HepG2 (cell line): Measurements from ENCODE around the gene MED9. TPM values are rescaled to one million over a fixed set of nuclear protein-coding genes. Genes with fewer than 3 reads are reported as not detected.

ENCODE experiments used
- ATM ChIP-seq: fragments of 450-650 bp; IDR thresholded peaks from 2 replicates; pipeline ENCODE4 v1.7.1; 2017; ENCODE audit warnings: mild to moderate bottlenecking, borderline replicate concordance
- MED13 ChIP-seq: sonication (generic); formaldehyde crosslinking; IDR thresholded peaks from 2 replicates; pipeline ENCODE4 v1.5.0; 2020; ENCODE audit warnings: missing genetic modification reagents
- PHF8 ChIP-seq: sonication (generic); formaldehyde crosslinking; IDR thresholded peaks from 2 replicates; pipeline ENCODE4 v1.5.0; 2020; ENCODE audit warnings: missing genetic modification reagents
- PLRG1 ChIP-seq: fragments of 450-650 bp; conservative IDR thresholded peaks from 2 replicates; pipeline ENCODE4 v1.6.1; 2016
- SIN3A ChIP-seq: IDR thresholded peaks from 2 replicates; pipeline ENCODE4 v1.6.1; 2011; ENCODE audit warnings: low read depth, mild to moderate bottlenecking, control low read depth, low read length, borderline replicate concordance
- SP1 ChIP-seq, 2 experiments: fragments of 450-650 bp in 1 of 2; sonication (generic) in 1 of 2; formaldehyde crosslinking in 1 of 2; IDR thresholded peaks; 2 replicates each; pipeline versions ENCODE4 v1.4.0 to v1.6.1; 2016 to 2020; ENCODE audit warnings: missing genetic modification reagents in 1 of 2
- ZBTB7A ChIP-seq: sonication (generic); formaldehyde crosslinking; IDR thresholded peaks from 2 replicates; pipeline ENCODE4 v1.8.0; 2022; ENCODE audit warnings: mild to moderate bottlenecking, missing genetic modification reagents
- ZBTB7B ChIP-seq: sonication (generic); formaldehyde crosslinking; IDR thresholded peaks from 2 replicates; pipeline ENCODE4 v1.4.0; 2020; ENCODE audit warnings: missing genetic modification reagents
- ZNF10 ChIP-seq: sonication (generic); formaldehyde crosslinking; IDR thresholded peaks from 2 replicates; pipeline ENCODE4 v1.4.0; 2020; ENCODE audit warnings: mild to moderate bottlenecking, low read depth, missing genetic modification reagents, borderline replicate concordance
- ZNF282 ChIP-seq: fragments of 450-650 bp; IDR thresholded peaks from 2 replicates; pipeline ENCODE4 v1.6.1; 2018; ENCODE audit not compliant: partially characterized antibody
- ZNF652 ChIP-seq: IDR thresholded peaks from 2 replicates; pipeline ENCODE4 v1.6.1; 2016; ENCODE audit warnings: low read depth, borderline replicate concordance
- polyA plus RNA-seq, 8 experiments: library from polyadenylated mRNA; depleted of rRNA in 3 of 8; stranded (reverse) in 7 of 8; unstranded in 1 of 8; fragments of >200 nt; fragmentation: Illumina TruSeq in 4 of 8; extraction: Trizol in 4 of 8; gene quantifications; 2 replicates each; pipeline versions ENCODE4 v1.2.1 to v1.2.3, GENCODE V29; 2011 to 2016; ENCODE audit warnings: low read depth in 4 of 8, missing spikeins in 1 of 8, mixed read lengths in 1 of 8; ENCODE audit not compliant: insufficient read depth in 1 of 8
- total RNA-seq, 5 experiments: library from RNA; depleted of rRNA; stranded (reverse); fragments of >200 nt; fragmentation: Illumina TruSeq; extraction: Trizol; gene quantifications; 2 replicates each; pipeline ENCODE4 v1.2.3, GENCODE V29; 2016; ENCODE audit warnings: low read depth in 1 of 5
- TF ChIP-seq, protein P1 (sequence below): sonication (generic); formaldehyde crosslinking; IDR thresholded peaks from 2 replicates; pipeline ENCODE4 v1.8.0; 2022; ENCODE audit warnings: mild to moderate bottlenecking, missing genetic modification reagents; ENCODE audit not compliant: insufficient replicate concordance
- TF ChIP-seq, protein P2 (sequence below): IDR thresholded peaks from 2 replicates; pipeline ENCODE4 v1.6.1; 2012; ENCODE audit warnings: inconsistent platforms
- TF ChIP-seq, protein P3 (sequence below): sonication (generic); formaldehyde crosslinking; IDR thresholded peaks from 2 replicates; pipeline ENCODE4 v1.5.0; 2020; ENCODE audit warnings: mild to moderate bottlenecking, missing genetic modification reagents
- TF ChIP-seq, protein P4 (sequence below): sonication (generic); formaldehyde crosslinking; IDR thresholded peaks from 2 replicates; pipeline ENCODE4 v1.5.1; 2020; ENCODE audit warnings: missing genetic modification reagents, mild to moderate bottlenecking, borderline replicate concordance
- TF ChIP-seq, protein P5 (sequence below): sonication (generic); formaldehyde crosslinking; IDR thresholded peaks from 2 replicates; pipeline ENCODE4 v1.4.0; 2020; ENCODE audit warnings: mild to moderate bottlenecking, missing genetic modification reagents
- TF ChIP-seq, protein P6 (sequence below): IDR thresholded peaks from 2 replicates; pipeline ENCODE4 v1.6.1; 2016; ENCODE audit warnings: low read depth

Gene MED9
- total and polyA plus RNA-seq, 2 of the 13 experiments (the other 11 are each of a cell fraction or from before 2014, with no cell fraction given): 11.9 to 15.1 TPM

DNA sequence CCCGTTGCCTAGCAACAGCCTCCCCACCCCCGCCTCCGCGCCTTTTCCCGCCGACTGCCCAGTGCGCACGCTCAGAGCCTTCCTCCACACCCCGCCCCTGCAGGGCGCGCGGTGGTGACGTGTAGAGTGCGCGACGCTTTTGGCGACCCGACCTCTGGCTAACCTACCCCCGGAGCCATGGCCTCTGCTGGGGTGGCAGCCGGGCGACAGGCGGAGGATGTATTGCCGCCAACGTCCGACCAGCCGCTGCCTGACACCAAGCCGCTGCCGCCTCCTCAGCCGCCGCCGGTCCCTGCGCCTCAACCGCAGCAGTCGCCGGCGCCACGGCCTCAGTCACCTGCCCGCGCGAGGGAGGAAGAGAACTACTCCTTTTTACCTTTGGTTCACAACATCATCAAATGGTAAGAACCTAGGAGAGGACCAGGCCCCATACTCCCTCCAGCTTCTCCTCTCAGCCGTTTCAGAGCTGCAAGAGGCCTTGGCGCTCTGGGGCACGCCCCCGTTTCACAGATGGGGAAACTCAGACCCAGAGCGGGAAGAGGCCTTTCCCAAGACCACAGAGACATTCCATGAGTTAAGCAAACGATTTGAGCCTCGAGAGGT lies at the start of gene MED9 (continued):
- TF ChIP-seq, protein P1, sequence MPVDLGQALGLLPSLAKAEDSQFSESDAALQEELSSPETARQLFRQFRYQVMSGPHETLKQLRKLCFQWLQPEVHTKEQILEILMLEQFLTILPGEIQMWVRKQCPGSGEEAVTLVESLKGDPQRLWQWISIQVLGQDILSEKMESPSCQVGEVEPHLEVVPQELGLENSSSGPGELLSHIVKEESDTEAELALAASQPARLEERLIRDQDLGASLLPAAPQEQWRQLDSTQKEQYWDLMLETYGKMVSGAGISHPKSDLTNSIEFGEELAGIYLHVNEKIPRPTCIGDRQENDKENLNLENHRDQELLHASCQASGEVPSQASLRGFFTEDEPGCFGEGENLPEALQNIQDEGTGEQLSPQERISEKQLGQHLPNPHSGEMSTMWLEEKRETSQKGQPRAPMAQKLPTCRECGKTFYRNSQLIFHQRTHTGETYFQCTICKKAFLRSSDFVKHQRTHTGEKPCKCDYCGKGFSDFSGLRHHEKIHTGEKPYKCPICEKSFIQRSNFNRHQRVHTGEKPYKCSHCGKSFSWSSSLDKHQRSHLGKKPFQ (CRISPR knock-in tag): peak; percentile 54
- no peak for TF ChIP-seq ZBTB7A
- TF ChIP-seq, protein P2, sequence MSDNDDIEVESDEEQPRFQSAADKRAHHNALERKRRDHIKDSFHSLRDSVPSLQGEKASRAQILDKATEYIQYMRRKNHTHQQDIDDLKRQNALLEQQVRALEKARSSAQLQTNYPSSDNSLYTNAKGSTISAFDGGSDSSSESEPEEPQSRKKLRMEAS: peak; percentile 65
- TF ChIP-seq, protein P3, sequence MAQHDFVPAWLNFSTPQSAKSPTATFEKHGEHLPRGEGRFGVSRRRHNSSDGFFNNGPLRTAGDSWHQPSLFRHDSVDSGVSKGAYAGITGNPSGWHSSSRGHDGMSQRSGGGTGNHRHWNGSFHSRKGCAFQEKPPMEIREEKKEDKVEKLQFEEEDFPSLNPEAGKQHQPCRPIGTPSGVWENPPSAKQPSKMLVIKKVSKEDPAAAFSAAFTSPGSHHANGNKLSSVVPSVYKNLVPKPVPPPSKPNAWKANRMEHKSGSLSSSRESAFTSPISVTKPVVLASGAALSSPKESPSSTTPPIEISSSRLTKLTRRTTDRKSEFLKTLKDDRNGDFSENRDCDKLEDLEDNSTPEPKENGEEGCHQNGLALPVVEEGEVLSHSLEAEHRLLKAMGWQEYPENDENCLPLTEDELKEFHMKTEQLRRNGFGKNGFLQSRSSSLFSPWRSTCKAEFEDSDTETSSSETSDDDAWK (CRISPR knock-in tag): no peak
- no peak for TF ChIP-seq SIN3A
- TF ChIP-seq ZNF10 (CRISPR knock-in tag): no peak
- no peak for TF ChIP-seq SP1 (IDR thresholded peaks at IDR 0.05)
- peak; percentile 94 for TF ChIP-seq SP1 (CRISPR knock-in tag; IDR thresholded peaks at IDR 0.05)
- TF ChIP-seq ZNF652 (CRISPR knock-in tag): no peak
- peak; percentile 83; the same call in 1 of the 2 replicates for TF ChIP-seq MED13
- TF ChIP-seq ATM: no peak
- TF ChIP-seq PHF8 (CRISPR knock-in tag): peak; percentile 92
- no peak for TF ChIP-seq ZNF282
- TF ChIP-seq PLRG1: no peak
- TF ChIP-seq, protein P4, sequence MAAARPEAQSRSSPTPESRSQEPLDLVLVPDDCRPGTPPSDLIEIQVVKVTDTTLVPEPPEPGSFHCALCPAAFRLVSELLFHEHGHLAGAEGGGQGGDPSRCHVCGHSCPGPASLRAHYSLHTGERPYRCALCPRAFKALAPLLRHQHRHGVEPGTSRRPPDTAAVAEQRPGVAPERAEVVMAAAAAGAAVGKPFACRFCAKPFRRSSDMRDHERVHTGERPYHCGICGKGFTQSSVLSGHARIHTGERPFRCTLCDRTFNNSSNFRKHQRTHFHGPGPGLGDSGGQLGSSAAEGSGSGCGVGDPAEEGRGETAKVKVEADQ (CRISPR knock-in tag): peak; percentile 60; the same call in 1 of the 2 replicates
- TF ChIP-seq, protein P5, sequence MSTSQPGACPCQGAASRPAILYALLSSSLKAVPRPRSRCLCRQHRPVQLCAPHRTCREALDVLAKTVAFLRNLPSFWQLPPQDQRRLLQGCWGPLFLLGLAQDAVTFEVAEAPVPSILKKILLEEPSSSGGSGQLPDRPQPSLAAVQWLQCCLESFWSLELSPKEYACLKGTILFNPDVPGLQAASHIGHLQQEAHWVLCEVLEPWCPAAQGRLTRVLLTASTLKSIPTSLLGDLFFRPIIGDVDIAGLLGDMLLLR: 0 out of 2 replicates have a peak, but pooled peaks have one; percentile 22
- TF ChIP-seq, protein P6, sequence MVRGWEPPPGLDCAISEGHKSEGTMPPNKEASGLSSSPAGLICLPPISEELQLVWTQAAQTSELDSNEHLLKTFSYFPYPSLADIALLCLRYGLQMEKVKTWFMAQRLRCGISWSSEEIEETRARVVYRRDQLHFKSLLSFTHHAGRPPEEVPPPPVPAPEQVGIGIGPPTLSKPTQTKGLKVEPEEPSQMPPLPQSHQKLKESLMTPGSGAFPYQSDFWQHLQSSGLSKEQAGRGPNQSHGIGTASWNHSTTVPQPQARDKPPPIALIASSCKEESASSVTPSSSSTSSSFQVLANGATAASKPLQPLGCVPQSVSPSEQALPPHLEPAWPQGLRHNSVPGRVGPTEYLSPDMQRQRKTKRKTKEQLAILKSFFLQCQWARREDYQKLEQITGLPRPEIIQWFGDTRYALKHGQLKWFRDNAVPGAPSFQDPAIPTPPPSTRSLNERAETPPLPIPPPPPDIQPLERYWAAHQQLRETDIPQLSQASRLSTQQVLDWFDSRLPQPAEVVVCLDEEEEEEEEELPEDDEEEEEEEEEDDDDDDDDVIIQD (CRISPR knock-in tag): no peak
- 0 out of 2 replicates have a peak, but pooled peaks have one; percentile 37 for TF ChIP-seq ZBTB7B (CRISPR knock-in tag)
